GM23248 (cell line): ENCODE measurements around the gene TSNAX.

Experiments
- EZH2 ChIP-seq: fragments of 200-600 bp; sonication (generic); IDR thresholded peaks from 2 replicates; pipeline ENCODE4 v1.6.1; 2018; ENCODE audit warnings: antibody characterized with exemption, mild to moderate bottlenecking; ENCODE audit not compliant: insufficient read depth, poor library complexity, severe bottlenecking
- EZH2phosphoT487 ChIP-seq: fragments of 200-600 bp; sonication (generic); IDR thresholded peaks from 2 replicates; pipeline ENCODE4 v1.6.1; 2018; ENCODE audit warnings: antibody characterized with exemption, moderate library complexity, mild to moderate bottlenecking, low read depth; ENCODE audit not compliant: insufficient read depth

- TF ChIP-seq EZH2 (no peak), EZH2phosphoT487 (no peak)
Measured at GRCh38 chr1:231553320-231553719, 24.9 kb downstream of the TSNAX start.
